H1 (cell line): ENCODE data around the gene DNAH1. TPM values are rescaled to one million over a fixed set of nuclear protein-coding genes. Genes with fewer than 3 reads are reported as not detected.

Source experiments
- BCL11A ChIP-seq, 2 experiments: IDR thresholded peaks; one replicate each; pipeline ENCODE4 v1.6.1; 2011; ENCODE audit warnings: low read depth in 2 of 2, low read length in 2 of 2, mild to moderate bottlenecking in 2 of 2
- polyA plus RNA-seq, 7 experiments: library from polyadenylated mRNA; depleted of rRNA in 3 of 7; stranded (reverse) in 5 of 7; unstranded in 2 of 7; fragments of >200 nt in 5 of 7; fragments of 200-250 nt in 2 of 7; gene quantifications; 1 replicate in 5 of 7; 2 replicates in 1 of 7; 4 replicates in 1 of 7; pipeline versions ENCODE4 v1.2.1 to v1.2.3, GENCODE V29; 2011 to 2013; ENCODE audit warnings: missing spikeins in 2 of 7, mixed read lengths in 2 of 7
- total RNA-seq: library from RNA; stranded (reverse); fragmentation: NEBNext Ultra II Directional; extraction: Animal tissue kit (Norgen Biotek cat#: 25700); gene quantifications from 2 replicates; pipeline ENCODE4 v1.2.1, GENCODE V29; 2021

The DNAH1 gene
- total and polyA plus RNA-seq, 2 of the 8 experiments (the other 6 are each of a cell fraction or from before 2014, with no cell fraction given) = 1.0 to 1.5 TPM

DNA sequence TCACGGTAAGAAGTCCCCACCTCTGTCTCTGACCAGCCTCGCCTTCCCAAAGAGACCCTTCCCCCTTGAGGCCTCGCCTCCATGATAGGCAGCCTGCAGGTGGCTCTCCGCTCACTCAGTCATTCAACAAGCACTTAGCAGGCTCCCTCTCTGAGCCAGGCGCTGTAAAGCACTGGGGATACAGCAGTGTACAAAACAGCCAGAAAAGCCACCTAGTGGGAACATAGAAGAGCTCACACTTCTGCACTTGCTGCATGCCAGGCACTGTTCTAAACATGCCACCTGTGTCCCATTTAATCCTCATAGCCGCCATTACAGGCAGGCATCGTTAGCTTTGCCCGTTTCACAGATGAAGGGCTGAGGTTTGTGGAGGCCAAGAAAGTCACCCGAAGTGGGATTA, 72.8 kb downstream of the DNAH1 start (continued):
- TF ChIP-seq BCL11A (IDR thresholded peaks at IDR 0.05; ENCODE audit: low read depth in 2 of 2, low read length in 2 of 2) = no peak
